DMS53 treated with DMSO at 0.1 percent for 48 hours (cell line): Measurements from ENCODE around the gene YIF1B.
"Not testable (repeated sequence)": the region's sequence is repeated elsewhere in the genome, so short reads cannot be mapped to it uniquely, and the experiment has no call there.

ENCODE experiments used
- DNase-seq: peaks from one replicate; lab custom pipeline; 2025; ENCODE audit not compliant: unreplicated experiment; lab: John Stamatoyannopoulos, UW

Gene YIF1B

DNA sequence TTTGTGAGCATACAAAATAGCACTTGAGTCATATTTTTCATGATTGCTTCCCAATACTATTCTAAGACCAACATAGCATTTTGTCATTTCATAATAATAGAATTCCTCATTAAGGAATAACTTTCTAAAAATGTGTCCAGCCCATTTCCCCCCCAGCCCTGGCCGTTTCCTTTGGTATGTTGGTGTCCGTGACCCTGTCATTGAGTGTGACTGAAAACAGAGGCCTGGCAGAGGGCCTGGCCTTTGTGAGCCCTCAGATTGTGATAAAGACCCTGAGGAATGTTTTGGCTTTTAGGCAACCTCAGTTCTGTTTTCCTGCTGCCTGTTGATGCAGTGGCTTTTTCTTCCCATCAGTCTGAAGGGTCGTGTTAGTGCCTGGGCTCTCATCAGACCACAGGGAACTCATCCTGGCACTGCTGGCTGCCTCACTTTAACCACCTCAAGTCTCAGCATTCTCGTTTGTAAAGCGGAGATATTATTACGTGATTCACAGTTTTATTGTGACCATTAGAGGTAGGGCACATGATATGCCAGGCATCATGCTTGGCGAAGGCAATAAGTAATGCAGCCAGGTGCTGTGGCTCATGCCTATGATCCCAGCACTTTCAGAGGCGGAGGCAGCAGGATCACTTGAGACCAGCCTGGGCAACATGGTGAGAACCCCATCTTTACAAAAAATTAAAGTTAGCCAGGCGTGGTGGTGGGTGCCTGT, 37.6 kb downstream of the YIF1B start:
- no peak for DNase-seq

DNA sequence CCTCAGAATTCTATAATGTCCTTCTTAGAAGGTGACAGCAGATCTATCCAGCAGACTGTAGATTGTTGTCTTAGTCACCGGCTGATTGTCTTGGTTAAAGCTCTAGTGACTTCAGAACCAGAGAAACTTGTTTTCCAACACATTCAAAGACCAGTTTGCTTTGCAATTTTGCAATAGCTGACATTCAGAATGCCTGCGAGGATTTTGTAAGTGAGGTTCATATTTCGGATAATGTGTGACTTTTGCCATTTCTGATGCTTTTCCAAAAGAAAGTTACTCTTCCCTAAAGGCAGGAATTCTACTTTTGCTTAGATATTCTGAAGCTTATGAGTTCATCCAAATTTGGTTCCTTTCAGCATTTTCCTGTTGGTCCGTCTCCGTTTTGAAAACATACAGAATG, 38.2 kb downstream of the YIF1B start:
- DNase-seq: no peak

DNA sequence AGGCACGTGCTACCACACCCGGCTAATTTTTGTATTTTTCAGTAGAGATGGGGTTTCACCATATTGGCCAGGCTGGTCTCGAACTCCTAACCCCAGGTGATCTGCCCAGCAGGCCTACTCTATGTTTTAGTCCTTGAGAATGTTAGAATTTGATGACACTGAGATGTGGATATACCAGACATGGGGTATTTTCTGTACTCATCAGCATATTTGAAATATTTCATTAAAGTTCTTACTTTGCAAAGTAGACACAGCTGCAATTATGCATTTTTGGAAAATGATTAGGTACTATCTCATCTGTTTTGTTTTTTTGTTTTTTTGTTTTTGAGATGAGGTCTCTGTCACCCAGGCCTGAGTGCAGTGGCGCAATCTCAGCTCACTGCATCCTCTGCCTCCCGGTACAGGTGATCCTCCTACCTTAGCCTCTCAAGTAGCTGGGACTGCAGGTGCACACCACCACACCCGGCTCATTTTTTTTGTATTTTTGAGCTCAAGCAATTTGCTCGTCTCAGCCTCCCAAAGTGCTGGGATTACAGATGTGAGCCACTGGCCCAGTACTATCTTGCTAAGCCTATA, 38.7 kb downstream of the YIF1B start:
- no peak for DNase-seq

DNA sequence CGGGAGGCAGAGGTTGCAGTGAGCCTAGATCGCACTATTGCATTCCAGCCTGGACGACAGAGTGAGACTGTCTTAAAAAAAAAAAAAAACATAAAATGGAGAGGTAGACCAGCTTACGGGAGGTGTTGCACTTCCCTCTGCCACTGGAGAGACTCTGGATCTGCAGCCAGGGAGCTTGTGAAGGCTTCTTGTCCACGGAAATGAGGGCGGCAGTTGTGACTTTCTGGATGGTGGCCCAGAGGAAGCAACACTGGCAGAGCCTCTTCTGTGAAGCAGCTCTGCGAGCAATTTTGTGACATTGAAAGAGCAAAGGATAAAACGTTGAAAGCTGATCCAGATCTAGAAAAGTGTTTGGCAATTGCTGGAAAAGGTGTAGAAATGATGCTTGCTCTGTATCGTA, 41.0 kb downstream of the YIF1B start:
- no peak for DNase-seq

DNA sequence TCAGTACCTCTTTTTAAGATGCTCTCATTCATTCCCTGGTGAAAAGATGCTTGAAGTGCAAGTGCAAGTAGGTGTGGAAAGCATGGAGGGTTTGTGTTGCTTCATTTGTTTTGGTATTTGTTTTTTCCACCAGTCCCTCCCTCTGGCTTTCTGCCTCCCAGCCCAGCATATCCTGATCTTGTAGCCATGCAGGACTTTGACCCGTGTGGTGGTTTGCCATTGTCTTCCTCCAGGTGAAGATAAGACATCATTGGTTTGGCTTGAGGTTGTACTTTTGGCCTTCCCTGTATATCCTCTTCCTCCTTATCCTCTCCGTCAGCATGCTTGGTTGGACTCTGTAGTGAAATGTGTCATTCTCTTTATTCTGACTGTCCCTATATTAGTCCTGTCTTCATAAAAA, 42.2 kb downstream of the YIF1B start:
- DNase-seq: no peak

DNA sequence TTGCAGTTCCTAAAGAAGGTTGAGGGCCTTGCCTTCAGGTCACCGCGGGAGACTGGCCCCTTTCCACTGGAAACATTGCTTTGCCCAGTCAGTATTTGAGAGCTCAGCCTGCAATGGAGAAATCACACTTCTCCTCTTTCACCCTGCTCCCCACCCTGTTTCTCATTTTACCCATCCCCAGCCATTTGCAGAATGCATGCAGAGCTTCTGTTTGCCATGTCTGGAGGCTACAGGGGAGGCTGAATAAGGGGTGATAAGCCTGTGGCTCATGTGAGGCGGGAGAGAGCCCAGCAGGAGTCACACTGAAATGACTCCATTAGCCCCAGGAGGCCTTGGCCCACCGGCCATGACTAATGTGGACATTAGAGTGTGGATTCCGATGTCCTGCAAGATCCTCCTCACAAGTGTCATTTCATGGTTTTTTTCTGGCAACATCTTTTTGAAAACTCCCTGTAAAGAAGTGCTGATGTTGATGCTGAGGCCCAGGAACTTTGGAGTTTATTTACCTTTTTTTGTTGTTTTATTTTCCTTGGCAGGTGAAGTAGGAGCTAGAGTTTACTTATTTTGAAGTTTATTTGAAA, 45.1 kb downstream of the YIF1B start:
- DNase-seq: no peak

DNA sequence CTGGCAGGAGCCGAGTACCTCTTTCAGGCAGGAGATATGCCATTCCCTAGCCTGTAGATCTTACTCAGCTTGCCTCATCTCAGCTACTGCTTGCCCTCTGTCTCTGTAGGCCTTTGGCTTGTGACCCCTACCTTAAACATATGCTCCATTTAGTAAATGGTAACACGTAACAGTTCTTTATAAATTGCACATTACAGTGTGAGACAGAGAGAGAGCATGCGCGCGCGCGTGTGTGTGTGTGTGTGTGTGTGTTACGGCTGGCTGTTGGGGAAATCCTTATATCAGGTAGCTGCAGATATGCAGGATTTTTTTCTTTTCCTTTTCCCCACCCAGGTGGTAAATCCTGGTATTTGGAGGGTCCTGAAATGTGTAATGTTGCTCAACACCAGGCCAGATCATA, 47.2 kb downstream of the YIF1B start:
- no peak for DNase-seq

DNA sequence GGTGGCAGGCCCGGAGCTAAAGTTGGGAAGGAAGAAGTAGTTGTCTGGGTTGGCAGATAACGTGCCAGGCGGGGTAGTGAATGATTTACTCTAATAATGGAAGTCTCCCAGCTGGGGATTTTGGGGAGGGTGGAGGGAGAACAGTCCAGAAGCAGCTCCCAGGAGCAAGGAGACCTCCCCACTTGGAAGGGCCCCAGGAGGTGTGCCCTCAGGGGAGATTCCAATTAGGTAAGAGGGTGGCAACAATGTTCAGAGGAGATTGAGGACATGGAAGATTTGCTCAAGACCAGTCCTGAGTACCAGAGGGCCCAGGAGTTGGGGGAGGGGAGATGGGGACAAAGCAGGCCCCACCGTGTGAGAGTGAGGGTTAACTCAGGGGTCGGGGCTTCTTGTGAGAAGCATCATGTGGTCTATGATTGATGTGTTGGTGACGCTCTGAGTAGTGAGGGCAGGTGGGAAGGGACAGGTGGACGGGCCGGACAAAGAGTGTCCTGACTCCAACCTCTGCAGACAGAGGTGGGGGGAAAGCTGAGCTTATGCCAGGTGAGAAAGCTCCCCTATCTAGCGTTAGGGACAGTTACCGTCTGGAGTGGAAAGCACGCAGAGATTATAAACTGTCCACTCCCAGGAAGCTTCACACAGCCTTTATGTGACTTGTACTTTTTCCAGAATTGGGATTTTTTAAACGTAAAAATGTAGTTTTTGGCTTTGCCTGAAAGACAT, 47.8 kb downstream of the YIF1B start:
- DNase-seq: no peak

DNA sequence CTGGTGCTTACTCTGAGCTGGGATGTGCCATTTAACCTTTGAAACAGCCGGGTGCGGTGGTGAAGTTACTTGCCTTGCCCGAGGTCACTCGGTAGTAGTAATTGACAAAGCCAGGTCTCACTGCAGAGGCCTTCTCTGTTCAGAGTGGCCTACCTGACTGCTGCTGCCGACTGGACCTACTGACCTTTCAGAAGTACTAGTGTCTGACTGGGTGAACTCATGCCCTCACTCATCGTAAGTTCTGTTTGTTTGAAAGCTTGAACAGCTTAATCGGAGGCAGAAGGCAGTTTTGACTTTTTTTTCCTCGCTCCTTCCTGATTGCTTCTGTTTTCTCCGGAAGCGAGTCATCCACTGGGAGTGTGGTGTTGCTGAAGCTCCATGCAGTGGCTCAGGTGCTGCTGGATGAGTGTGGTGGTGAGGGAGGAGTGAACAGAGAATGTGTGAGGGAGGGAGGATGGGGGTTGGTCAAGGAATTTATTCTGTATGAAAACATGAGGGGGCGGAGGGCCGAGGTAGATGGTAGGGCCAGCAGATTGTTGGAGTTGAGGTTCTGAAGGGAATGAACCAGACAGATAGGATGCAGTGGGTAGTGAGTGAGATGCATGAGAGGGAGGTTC, 48.7 kb downstream of the YIF1B start:
- DNase-seq: peak; percentile 69

DNA sequence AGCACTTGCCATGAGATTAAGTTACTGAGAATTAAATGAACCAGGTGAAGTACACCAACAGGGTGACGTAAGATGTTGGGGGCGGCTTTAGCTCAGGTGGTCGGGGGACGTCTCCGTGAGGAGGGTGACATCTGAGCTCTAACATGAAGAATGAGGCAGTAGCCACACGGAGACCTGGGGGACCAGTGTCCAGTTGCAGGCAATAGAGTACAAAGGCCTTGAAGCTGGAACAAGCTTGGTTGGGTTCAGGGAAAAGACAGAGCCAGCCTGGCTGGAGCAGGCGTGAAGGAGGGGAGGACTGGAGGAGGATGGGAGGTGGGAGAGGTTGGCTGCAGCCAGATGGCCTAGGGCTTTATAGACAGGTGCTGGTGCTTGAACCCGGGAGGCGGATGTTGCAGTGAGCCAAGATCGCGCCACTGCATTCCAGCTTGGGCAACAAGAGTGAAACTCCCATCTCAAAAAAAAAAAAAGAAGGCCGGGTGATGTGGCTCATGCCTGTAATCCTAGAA, 49.8 kb downstream of the YIF1B start:
- no peak for DNase-seq

DNA sequence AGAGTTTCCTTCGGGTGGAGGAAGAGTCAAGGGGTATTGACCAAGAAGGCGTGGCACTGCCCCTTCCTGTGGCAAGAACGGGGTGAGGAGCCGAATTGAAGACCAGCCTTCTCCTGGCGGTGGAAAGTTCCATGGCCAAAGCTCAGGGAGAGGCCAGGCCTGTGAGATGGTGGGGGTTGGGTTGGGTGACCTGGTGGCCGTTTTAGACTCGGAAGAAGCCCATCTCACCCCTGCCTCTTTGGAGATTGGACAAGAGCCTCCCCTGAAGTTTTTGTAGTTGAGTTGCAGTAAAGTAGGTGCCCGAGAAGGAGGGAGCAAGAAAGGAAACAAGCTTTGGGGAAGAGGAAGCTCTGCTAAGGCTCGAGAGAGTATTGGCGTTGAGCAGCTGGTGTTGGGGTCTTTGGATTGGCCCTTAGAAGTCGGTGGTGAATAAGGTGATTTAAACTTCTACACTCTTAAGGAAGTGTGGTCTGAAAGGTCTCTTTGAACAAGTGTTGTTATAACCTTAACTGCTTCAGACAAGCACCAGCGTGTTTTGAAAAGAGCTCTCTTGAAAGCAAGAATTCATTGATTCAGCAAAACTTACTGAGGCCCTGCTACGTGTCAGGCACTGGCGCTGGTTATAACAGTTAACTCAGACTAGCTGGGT, 50.4 kb downstream of the YIF1B start:
- DNase-seq: no peak

DNA sequence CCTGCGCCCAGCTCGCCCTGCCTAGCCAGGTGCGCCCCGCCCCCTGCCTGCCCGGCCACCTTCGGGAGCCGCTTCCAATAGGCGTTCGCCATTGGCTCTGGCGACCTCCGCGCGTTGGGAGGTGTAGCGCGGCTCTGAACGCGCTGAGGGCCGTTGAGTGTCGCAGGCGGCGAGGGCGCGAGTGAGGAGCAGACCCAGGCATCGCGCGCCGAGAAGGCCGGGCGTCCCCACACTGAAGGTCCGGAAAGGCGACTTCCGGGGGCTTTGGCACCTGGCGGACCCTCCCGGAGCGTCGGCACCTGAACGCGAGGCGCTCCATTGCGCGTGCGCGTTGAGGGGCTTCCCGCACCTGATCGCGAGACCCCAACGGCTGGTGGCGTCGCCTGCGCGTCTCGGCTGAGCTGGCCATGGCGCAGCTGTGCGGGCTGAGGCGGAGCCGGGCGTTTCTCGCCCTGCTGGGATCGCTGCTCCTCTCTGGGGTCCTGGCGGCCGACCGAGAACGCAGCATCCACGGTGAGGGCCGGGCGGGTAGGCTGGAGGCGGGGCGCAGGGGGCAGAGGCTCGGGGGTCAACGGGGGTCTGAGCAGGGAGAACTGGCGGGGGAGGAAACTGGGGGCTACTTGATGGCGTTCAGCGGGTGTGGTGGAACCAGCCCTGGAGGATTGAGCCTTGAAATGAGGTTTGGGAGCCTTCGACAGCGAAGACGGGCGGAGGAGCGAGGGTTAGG, 51.1 kb downstream of the YIF1B start, which contains the start of gene SPINT2:
Gene SPINT2 (plus strand): TSS at position 88 of the 727 bp plus-strand sequence. CDS start 320 bp downstream, at position 408.
- DNase-seq: no peak

DNA sequence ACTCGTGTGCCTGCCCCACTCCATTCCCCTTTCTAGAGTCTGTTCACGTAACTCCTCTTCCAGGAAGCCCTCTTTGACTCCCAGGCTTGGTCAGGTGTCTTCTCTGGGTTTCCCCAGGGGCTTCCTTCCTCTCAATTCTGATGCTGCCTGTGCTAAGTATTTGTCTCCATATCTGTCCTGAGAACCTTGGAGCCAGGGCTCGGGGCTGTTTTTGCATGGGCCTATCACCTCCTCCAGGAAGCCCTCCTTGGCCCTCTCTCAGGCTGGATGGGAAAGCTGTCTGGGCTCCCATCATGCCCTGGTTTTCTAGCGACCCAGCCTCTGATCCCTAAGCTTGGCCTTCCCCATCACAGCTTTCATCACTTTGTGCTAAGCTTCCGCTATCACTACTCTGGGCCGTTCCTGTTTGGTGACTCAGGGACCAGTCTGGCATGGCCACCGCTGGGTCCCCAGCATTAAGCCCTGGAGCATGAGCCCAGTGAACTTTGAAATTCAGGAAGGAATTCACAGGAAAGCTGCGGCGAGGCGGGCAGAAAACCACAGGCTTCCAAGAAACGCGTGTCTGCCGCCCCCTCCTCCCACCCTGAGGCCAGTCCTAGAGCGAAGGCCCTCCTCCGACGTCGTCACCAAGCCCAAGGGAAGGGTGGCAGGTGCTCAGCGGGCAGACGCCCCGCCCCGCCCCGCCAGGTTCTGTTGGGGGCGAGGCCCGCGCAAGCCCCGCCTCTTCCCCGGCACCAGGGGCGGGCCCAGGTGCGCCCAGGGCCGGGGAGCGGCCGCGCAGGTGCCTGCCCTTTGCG, 51.9 kb downstream of the YIF1B start:
- DNase-seq: peak; percentile 98

DNA sequence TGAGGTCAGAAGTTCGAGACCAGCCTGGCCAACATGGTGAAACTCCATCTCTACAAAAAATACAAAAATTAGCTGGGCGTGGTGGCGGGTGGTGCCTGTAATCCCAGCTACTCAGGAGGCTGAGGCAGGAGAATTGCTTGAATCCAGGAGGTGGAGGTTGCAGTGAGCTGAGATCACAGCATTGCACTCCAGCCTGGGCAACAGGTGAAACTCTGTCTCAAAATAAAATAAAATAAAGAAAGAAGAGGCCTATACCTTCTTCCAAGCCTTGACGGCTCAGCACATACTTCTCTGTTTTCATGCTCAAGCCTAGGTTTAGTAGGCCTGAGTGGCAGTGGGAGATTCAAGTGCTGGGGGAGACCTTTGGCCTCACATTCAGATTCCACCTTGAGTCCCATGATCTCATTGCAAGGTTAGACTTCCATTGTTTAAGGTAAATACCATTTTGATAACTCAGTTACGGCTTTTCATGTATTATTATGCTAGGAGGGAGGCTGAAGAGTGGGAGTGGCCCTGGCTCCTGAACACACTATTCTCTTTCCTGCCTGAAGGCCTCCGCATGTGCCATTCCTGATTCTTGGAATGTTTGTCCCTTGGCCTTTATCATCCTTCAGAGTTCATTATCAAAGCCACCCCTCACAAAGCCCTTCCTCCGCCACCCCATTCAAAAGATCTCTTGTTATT, 53.0 kb downstream of the YIF1B start:
- DNase-seq: no peak

DNA sequence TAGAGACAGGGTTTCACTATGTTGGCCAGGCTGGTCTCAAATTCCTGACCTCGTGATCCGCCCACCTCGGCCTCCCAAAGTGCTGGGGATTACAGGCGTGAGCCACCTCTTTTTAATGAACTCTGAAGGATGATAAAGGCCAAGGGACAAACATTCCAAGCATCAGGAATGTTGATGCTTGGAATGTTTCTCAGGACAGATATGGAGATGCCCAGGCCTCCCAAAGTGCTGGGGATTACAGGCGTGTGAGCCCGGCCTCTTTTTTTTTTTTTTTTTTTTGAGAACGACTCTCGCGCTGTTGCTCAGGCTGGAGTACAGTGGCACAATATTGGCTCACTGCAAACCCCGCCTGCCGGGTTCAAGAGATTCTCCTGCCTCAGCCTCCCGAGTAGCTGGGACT, 53.8 kb downstream of the YIF1B start:
- not testable (repeated sequence) for DNase-seq

DNA sequence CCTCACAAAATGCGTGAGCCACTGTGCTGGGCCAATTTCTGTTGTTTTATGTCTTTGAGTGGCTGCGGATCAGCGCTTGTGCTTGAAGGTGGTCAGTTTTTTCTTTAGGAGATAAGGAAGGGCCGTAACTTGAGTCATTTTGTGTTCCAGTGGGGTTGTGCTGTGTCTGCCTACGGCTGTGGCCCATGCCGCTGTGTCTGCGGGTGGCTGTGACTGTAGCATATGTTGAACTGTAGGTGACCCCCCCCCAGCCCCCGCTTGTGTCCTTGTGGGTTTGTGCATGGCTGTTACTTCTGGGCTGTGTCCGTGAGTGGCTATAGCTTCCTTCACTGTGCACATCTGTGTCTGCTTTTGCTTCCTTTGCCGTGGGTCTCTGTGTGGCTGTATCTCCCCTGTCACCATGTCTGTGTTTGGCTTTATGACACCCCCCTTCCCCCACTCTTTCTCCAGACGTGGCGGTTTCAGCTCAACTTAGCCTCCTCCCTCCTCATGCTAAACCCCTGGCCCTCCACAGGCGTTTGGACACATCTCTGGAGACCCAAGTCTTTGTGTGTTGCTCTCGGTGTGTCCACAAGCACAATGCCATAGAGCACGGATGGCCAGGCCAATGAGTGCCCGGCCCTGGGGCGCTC, 60.2 kb downstream of the YIF1B start:
- DNase-seq: no peak

DNA sequence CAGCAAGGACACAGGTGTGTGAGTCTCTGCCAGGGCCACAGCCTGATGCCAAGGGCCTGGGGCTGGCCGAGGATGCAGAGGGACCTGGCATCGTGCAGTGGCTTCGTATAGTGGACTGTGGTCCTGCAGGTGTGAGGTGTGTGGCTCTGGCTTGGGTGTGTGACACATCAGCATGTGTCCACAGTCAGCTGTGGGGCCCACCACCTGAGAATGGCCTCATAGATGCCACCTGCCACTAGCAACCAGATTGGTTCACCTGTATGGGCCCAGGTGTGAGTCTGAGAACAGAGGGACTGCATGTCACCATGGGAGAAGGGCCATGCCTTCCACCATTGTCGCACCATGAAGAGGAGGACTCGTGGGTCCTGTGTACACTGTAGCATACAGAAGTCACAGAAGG, 62.0 kb downstream of the YIF1B start:
- DNase-seq: no peak
